ENCODE results near the gene SPATA6L. TPM values are rescaled to one million over a fixed set of nuclear protein-coding genes. Genes with fewer than 3 reads are reported as not detected.

Gene SPATA6L
- total and polyA plus RNA-seq, 4 donors: 1.6 to 6.2 (median 2.2) TPM

GRCh38 chr9:4714266-4715016 lies 48.2 kb upstream of the SPATA6L start (continued):
- TF ChIP-seq CTCF (IDR thresholded peaks at IDR 0.05; ENCODE audit: low read depth, low read length, missing input control) (no peak), EGR1 (IDR thresholded peaks at IDR 0.05; ENCODE audit: low read depth in 2 of 2) (no peak), MAX (IDR thresholded peaks at IDR 0.05) (no peak), JUND (IDR thresholded peaks at IDR 0.05) (no peak)

- Histone ChIP-seq H3K27me3 (ENCODE audit: control insufficient read depth in 4 of 4, insufficient read depth in 4 of 4, low read length in 3 of 4) (no peaks in the 10 kb centered on the region), H3K27ac (ENCODE audit: low read depth in 1 of 2, low read length in 2 of 2) (no peak overlapping the region), H3K9me3 (ENCODE audit: control insufficient read depth in 4 of 4, low read length in 3 of 4) (no peaks in the 10 kb centered on the region), H3K36me3 (ENCODE audit: control insufficient read depth in 4 of 4, insufficient read depth in 3 of 4, low read depth in 1 of 4, low read length in 3 of 4) (peaks cover 13 to 76% (median 51%) of the 10 kb centered on the region in 4 donors), H3K4me3 (ENCODE audit: low read depth in 1 of 3, low read length in 3 of 3) (no peak overlapping the region), H3K9ac (ENCODE audit: low read depth in 1 of 2, low read length in 2 of 2) (no peak overlapping the region), H3K4me1 (ENCODE audit: control insufficient read depth in 4 of 4, insufficient read depth in 4 of 4, low read length in 3 of 4) (no peaks in the 10 kb centered on the region)
- 74% methylated on average over 7 of the region's 7 CpGs for WGBS
- DNase-seq (ENCODE audit: low spot score): no peak
- TF ChIP-seq YY1 (IDR thresholded peaks at IDR 0.05) (no peak), TAF1 (conservative IDR thresholded peaks at IDR 0.05) (no peak), ATF3 (IDR thresholded peaks at IDR 0.05) (no peak), FOXA2 (IDR thresholded peaks at IDR 0.05) (no peak), ZBTB33 (IDR thresholded peaks at IDR 0.05) (no peak), JUND (IDR thresholded peaks at IDR 0.05) (no peak), SP1 (IDR thresholded peaks at IDR 0.05) (no peak)
Measured at GRCh38 chr9:4713849-4714248, 47.6 kb upstream of the SPATA6L start.

- Histone ChIP-seq H3K27me3 (ENCODE audit: control insufficient read depth in 4 of 4, insufficient read depth in 4 of 4, low read length in 3 of 4) (no peaks in the 10 kb centered on the region), H3K27ac (ENCODE audit: low read depth in 1 of 2, low read length in 2 of 2) (no peak overlapping the region), H3K4me3 (ENCODE audit: low read depth in 1 of 3, low read length in 3 of 3) (no peak overlapping the region), H3K9ac (ENCODE audit: low read depth in 1 of 2, low read length in 2 of 2) (no peak overlapping the region), H3K4me1 (ENCODE audit: control insufficient read depth in 4 of 4, insufficient read depth in 4 of 4, low read length in 3 of 4) (no peaks in the 10 kb centered on the region), H3K9me3 (ENCODE audit: control insufficient read depth in 4 of 4, low read length in 3 of 4) (no peaks in the 10 kb centered on the region), H3K36me3 (ENCODE audit: control insufficient read depth in 4 of 4, insufficient read depth in 3 of 4, low read depth in 1 of 4, low read length in 3 of 4) (peaks cover 0 to 53% (median 39%) of the 10 kb centered on the region in 4 donors)
- no peak for DNase-seq (ENCODE audit: low spot score)
- no peak for TF ChIP-seq FOXA2 (IDR thresholded peaks at IDR 0.05)
- no peak for TF ChIP-seq SP1 (IDR thresholded peaks at IDR 0.05)
- no peak for TF ChIP-seq GABPA (IDR thresholded peaks at IDR 0.05 in 1 of 2, conservative IDR thresholded peaks at IDR 0.05 in 1 of 2)
- no peak for TF ChIP-seq YY1 (IDR thresholded peaks at IDR 0.05)
- no peak for TF ChIP-seq RXRA (IDR thresholded peaks at IDR 0.05)
- no peak for TF ChIP-seq NR2F2 (IDR thresholded peaks at IDR 0.05)
- no peak for TF ChIP-seq JUND (IDR thresholded peaks at IDR 0.05)
- TF ChIP-seq FOXA1 (IDR thresholded peaks at IDR 0.05): no peak
- no peak for TF ChIP-seq REST (IDR thresholded peaks at IDR 0.05)
- TF ChIP-seq EGR1 (IDR thresholded peaks at IDR 0.05; ENCODE audit: low read depth in 2 of 2): no peak
- no peak for TF ChIP-seq MAX (IDR thresholded peaks at IDR 0.05)
- no peak for TF ChIP-seq ATF3 (IDR thresholded peaks at IDR 0.05)
- no peak for TF ChIP-seq HNF4G (IDR thresholded peaks at IDR 0.05)
- TF ChIP-seq HNF4A (conservative IDR thresholded peaks at IDR 0.05): no peak
- TF ChIP-seq RAD21 (IDR thresholded peaks at IDR 0.05): no peak
- TF ChIP-seq ZBTB33 (IDR thresholded peaks at IDR 0.05): no peak
Measured at GRCh38 chr9:4709380-4709779, 43.1 kb upstream of the SPATA6L start.

All from liver (tissue), 9 donors.